ENCODE data around the gene SND1.

DNA sequence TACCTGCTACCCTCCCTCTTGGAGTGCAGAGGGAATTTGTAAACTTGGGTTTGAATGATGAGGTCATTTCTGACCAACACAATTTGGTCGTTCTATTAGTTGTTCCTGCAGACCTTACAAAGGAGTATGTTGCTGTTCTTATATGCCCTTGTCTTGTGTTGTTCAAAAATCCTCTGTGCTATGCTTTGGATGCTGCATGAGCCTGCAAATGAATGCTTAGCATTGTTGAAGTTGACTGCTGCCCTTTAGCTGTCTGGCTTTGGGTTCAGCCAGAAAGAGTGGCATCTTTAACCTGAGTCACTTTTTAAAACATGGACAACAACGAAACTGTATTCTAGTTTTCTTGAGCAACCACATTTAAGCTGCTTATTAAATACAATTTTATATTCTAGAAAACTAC is 80.3 kb downstream of the SND1 start:
- TF ChIP-seq EZH2 (IDR thresholded peaks at IDR 0.05; ENCODE audit: low read length, unreplicated experiment), result no peak
- TF ChIP-seq, protein P1, sequence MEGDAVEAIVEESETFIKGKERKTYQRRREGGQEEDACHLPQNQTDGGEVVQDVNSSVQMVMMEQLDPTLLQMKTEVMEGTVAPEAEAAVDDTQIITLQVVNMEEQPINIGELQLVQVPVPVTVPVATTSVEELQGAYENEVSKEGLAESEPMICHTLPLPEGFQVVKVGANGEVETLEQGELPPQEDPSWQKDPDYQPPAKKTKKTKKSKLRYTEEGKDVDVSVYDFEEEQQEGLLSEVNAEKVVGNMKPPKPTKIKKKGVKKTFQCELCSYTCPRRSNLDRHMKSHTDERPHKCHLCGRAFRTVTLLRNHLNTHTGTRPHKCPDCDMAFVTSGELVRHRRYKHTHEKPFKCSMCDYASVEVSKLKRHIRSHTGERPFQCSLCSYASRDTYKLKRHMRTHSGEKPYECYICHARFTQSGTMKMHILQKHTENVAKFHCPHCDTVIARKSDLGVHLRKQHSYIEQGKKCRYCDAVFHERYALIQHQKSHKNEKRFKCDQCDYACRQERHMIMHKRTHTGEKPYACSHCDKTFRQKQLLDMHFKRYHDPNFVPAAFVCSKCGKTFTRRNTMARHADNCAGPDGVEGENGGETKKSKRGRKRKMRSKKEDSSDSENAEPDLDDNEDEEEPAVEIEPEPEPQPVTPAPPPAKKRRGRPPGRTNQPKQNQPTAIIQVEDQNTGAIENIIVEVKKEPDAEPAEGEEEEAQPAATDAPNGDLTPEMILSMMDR (conservative IDR thresholded peaks at IDR 0.05; ENCODE audit: low read depth, low read length), result no peak

Data from PC-3 (cell line).